HCT116 (cell line): ENCODE results near the gene RAB3C.

Experiments used
- EZH2phosphoT487 ChIP-seq: fragments of 200-600 bp; IDR thresholded peaks from 2 replicates; pipeline ENCODE4 v1.6.1; 2018; ENCODE audit warnings: antibody characterized with exemption, borderline replicate concordance
- JUND ChIP-seq: IDR thresholded peaks from 2 replicates; pipeline ENCODE4 v1.6.1; 2012
- MAX ChIP-seq: IDR thresholded peaks from 2 replicates; pipeline ENCODE4 v1.6.1; 2012
- POLR2A ChIP-seq: IDR thresholded peaks from 2 replicates; pipeline ENCODE4 v1.7.0; 2011; ENCODE audit warnings: borderline replicate concordance; ENCODE audit not compliant: insufficient read depth, insufficient read length; ENCODE audit errors: extremely low read depth
- SIN3A ChIP-seq: IDR thresholded peaks from 2 replicates; pipeline ENCODE4 v1.6.1; 2012; ENCODE audit warnings: low read depth
- TF ChIP-seq, protein P1 (sequence below), 3 experiments: fragments of 200-600 bp in 1 of 3; sonication (generic) in 1 of 3; IDR thresholded peaks in 2 of 3; conservative IDR thresholded peaks in 1 of 3; 2 replicates each; pipeline ENCODE4 v1.5.1; 2012 to 2017; ENCODE audit warnings: low read depth in 2 of 3, low read length in 2 of 3, antibody characterized with exemption in 1 of 3, borderline replicate concordance in 1 of 3, control low read depth in 1 of 3, mild to moderate bottlenecking in 1 of 3, mixed read lengths in 1 of 3, mixed run types in 1 of 3, moderate library complexity in 1 of 3; ENCODE audit not compliant: insufficient read depth in 1 of 3

- TF ChIP-seq POLR2A (no peak), JUND (no peak), SIN3A (no peak), EZH2phosphoT487 (no peak), MAX (no peak)
- TF ChIP-seq, protein P1, sequence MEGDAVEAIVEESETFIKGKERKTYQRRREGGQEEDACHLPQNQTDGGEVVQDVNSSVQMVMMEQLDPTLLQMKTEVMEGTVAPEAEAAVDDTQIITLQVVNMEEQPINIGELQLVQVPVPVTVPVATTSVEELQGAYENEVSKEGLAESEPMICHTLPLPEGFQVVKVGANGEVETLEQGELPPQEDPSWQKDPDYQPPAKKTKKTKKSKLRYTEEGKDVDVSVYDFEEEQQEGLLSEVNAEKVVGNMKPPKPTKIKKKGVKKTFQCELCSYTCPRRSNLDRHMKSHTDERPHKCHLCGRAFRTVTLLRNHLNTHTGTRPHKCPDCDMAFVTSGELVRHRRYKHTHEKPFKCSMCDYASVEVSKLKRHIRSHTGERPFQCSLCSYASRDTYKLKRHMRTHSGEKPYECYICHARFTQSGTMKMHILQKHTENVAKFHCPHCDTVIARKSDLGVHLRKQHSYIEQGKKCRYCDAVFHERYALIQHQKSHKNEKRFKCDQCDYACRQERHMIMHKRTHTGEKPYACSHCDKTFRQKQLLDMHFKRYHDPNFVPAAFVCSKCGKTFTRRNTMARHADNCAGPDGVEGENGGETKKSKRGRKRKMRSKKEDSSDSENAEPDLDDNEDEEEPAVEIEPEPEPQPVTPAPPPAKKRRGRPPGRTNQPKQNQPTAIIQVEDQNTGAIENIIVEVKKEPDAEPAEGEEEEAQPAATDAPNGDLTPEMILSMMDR (IDR thresholded peaks at IDR 0.05 in 2 of 3, conservative IDR thresholded peaks at IDR 0.05 in 1 of 3; ENCODE audit: borderline replicate concordance in 1 of 3, insufficient read depth in 1 of 3, low read depth in 2 of 3, low read length in 2 of 3) = no peak
These were observed 191.0 kb downstream of the RAB3C start for GRCh38 chr5:58773744-58774441.
